ENCODE data around the gene TBCD. TPM values are rescaled to one million over a fixed set of nuclear protein-coding genes. Genes with fewer than 3 reads are reported as not detected.

The TBCD gene
- total RNA-seq, 1 experiment from 2014 or later = 90.7 TPM

DNA sequence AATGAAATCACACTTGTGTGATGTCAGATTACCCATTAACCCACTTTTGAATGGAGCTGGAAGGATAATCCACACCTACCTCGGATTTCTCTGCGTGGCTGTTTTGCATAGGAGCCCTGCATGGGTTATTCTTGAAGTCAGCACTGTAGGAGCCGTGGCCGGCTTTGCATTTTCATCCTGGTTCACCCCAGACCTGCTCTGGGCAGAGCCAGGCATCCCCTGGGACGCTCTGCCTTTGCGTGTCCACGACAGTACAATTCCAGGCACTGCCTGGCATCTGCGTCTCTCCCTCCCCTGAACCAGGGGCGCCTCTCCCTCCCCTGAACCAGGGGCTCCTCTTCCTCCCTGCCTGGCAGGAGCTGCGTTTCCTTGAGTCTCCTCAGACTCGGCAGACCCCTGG lies 117.7 kb downstream of the TBCD start:
- Mint-ChIP-seq H3K4me3 (ENCODE audit: low read depth, unreplicated experiment) (no peak overlapping the region), H3K27me3 (ENCODE audit: unreplicated experiment) (no peaks in the 10 kb centered on the region), H3K36me3 (ENCODE audit: insufficient read depth, unreplicated experiment) (peaks cover 15% of the 10 kb centered on the region), H3K4me1 (ENCODE audit: low read depth, unreplicated experiment) (peaks cover 6% of the 10 kb centered on the region), H3K9me3 (ENCODE audit: low read depth, unreplicated experiment) (no peaks in the 10 kb centered on the region), H3K27ac (ENCODE audit: unreplicated experiment) (no peak overlapping the region)
- TF ChIP-seq, protein P1, sequence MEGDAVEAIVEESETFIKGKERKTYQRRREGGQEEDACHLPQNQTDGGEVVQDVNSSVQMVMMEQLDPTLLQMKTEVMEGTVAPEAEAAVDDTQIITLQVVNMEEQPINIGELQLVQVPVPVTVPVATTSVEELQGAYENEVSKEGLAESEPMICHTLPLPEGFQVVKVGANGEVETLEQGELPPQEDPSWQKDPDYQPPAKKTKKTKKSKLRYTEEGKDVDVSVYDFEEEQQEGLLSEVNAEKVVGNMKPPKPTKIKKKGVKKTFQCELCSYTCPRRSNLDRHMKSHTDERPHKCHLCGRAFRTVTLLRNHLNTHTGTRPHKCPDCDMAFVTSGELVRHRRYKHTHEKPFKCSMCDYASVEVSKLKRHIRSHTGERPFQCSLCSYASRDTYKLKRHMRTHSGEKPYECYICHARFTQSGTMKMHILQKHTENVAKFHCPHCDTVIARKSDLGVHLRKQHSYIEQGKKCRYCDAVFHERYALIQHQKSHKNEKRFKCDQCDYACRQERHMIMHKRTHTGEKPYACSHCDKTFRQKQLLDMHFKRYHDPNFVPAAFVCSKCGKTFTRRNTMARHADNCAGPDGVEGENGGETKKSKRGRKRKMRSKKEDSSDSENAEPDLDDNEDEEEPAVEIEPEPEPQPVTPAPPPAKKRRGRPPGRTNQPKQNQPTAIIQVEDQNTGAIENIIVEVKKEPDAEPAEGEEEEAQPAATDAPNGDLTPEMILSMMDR (IDR thresholded peaks at IDR 0.05; ENCODE audit: unreplicated experiment) = no peak
- intact Hi-C loops (cut with micrococcal nuclease; ENCODE audit: unreplicated experiment) = no loop called here
- BruUV-seq (replicated peaks) = no TSS peak
- CTCF ChIA-PET = no interaction called here
- no peak for DNase-seq

DNA sequence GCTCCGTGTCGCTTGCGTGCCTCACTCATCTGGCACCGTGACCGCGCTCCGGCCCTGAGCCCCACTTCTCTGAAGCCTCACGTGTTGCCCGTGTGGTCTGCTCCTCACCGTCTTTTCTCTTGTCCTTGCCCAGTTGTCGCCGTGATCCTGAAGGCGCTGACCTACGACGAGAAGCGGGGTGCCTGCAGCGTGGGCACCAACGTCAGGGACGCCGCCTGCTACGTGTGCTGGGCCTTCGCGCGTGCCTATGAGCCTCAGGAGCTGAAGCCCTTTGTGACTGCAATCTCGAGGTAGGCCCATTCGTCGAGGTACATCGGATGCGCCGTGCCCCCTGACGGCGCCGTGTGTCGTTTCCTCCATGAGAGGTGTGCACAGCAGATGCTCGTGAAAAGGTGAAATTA lies 118.2 kb downstream of the TBCD start:
- H3K4me3 Mint-ChIP-seq (ENCODE audit: low read depth, unreplicated experiment) = no peak overlapping the region
- no peak overlapping the region for H3K27ac Mint-ChIP-seq (ENCODE audit: unreplicated experiment)
- H3K36me3 Mint-ChIP-seq (ENCODE audit: insufficient read depth, unreplicated experiment) = peaks cover 19% of the 10 kb centered on the region
- BruUV-seq (replicated peaks) = no TSS peak
- DNase-seq = no peak
- intact Hi-C loops (cut with micrococcal nuclease; ENCODE audit: unreplicated experiment) = no loop called here
- H3K4me1 Mint-ChIP-seq (ENCODE audit: low read depth, unreplicated experiment) = peaks cover 11% of the 10 kb centered on the region
- H3K27me3 Mint-ChIP-seq (ENCODE audit: unreplicated experiment) = no peaks in the 10 kb centered on the region
- no peaks in the 10 kb centered on the region for H3K9me3 Mint-ChIP-seq (ENCODE audit: low read depth, unreplicated experiment)
- TF ChIP-seq, protein P1 (IDR thresholded peaks at IDR 0.05; ENCODE audit: unreplicated experiment) = no peak
- CTCF ChIA-PET = interaction anchor here (0.6 kb wide), 1 partner anchor 135 kb away, joined by 3 read pairs; no protein-coding TSS in a partner anchor

DNA sequence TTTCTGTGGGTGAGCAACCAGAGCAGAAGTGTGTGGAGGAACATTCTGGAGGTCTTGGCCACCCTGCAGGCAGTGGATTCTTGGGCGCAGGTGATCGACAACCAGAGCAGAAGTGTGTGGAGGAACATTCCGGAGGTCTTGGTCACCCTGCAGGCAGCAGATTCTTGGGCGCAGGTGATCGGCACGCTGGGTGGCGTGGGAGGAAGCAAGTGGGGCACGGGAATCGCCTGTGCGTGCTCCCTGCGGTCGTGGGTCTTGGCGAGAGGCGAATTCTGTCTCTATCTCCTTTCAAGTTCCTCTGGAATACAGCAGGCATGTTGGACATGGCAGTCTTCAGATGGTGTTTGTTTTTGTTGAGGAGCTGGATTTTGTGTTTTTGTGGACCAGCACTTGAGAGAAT lies 118.7 kb downstream of the TBCD start:
- TF ChIP-seq, protein P1 (IDR thresholded peaks at IDR 0.05; ENCODE audit: unreplicated experiment) = no peak
- intact Hi-C loops (cut with micrococcal nuclease; ENCODE audit: unreplicated experiment) = no loop called here
- CTCF ChIA-PET = interaction anchor here (0.6 kb wide), 1 partner anchor 134 kb away, joined by 3 read pairs; no protein-coding TSS in a partner anchor
- H3K27me3 Mint-ChIP-seq (ENCODE audit: unreplicated experiment) = no peaks in the 10 kb centered on the region
- peaks cover 12% of the 10 kb centered on the region for H3K4me1 Mint-ChIP-seq (ENCODE audit: low read depth, unreplicated experiment)
- no TSS peak for BruUV-seq (replicated peaks)
- H3K27ac Mint-ChIP-seq (ENCODE audit: unreplicated experiment) = no peak overlapping the region
- H3K9me3 Mint-ChIP-seq (ENCODE audit: low read depth, unreplicated experiment) = no peaks in the 10 kb centered on the region
- no peak overlapping the region for H3K4me3 Mint-ChIP-seq (ENCODE audit: low read depth, unreplicated experiment)
- no peak for DNase-seq
- peaks cover 19% of the 10 kb centered on the region for H3K36me3 Mint-ChIP-seq (ENCODE audit: insufficient read depth, unreplicated experiment)

DNA sequence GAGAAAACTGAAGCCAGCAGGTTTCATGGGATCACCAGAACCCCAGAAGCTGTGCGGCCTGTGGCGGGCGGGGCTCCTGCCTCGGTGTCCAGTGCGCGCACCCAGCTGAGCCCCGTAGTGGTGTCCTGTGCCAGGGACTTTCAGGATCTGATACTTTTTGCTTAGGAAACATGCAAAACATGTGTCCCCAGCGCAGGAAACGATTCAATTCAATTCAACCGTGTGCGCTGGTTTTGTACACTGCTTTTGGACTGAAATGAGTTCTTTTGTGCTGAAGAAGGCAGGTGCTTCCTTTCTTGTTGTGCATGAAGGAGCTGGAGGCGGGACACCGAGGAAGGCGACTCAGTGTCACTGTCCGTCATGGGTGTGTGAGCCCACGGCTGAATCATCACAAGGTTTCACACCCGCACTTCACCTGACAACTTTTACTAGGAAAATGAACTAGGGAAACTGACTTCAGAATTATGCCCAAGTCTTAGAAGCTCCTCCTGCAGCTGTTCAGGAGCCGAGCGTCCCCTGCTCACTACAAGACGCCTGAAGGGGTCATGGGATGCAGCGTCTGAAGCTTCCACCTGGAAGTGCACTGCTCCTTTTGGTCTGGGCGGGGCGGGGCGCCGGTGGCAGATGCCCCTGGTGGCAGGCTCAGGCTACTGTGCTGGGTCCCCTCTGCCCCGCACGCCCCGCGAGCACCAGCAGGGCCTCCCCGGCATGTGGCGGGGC lies 119.4 kb downstream of the TBCD start:
- Mint-ChIP-seq H3K4me1 (ENCODE audit: low read depth, unreplicated experiment) (peaks cover 12% of the 10 kb centered on the region), H3K27me3 (ENCODE audit: unreplicated experiment) (no peaks in the 10 kb centered on the region), H3K27ac (ENCODE audit: unreplicated experiment) (no peak overlapping the region), H3K4me3 (ENCODE audit: low read depth, unreplicated experiment) (no peak overlapping the region), H3K36me3 (ENCODE audit: insufficient read depth, unreplicated experiment) (peaks cover 19% of the 10 kb centered on the region), H3K9me3 (ENCODE audit: low read depth, unreplicated experiment) (no peaks in the 10 kb centered on the region)
- CTCF ChIA-PET = no interaction called here
- no peak for DNase-seq
- TF ChIP-seq, protein P1 (IDR thresholded peaks at IDR 0.05; ENCODE audit: unreplicated experiment) = no peak
- intact Hi-C loops (cut with micrococcal nuclease; ENCODE audit: unreplicated experiment) = no loop called here
- BruUV-seq (replicated peaks) = no TSS peak
